ENCODE measurements around the gene BICD2.

BICD2 gene

GRCh38 chr9:92746567-92747458 is 17.8 kb downstream of the BICD2 start:
- no peak for DNase-seq

GRCh38 chr9:92745881-92746280 is 18.8 kb downstream of the BICD2 start:
- no peak for DNase-seq

- no peak for DNase-seq
Observed at GRCh38 chr9:92745331-92745730, 19.3 kb downstream of the BICD2 start.

- no peak for DNase-seq
Observed at GRCh38 chr9:92740969-92741368, 23.7 kb downstream of the BICD2 start.

- DNase-seq: no peak
Observed at GRCh38 chr9:92740446-92740961, 24.1 kb downstream of the BICD2 start.

- DNase-seq: no peak
Observed at GRCh38 chr9:92740009-92740408, 24.6 kb downstream of the BICD2 start.

- DNase-seq: no peak
Observed at GRCh38 chr9:92739346-92739970, 25.2 kb downstream of the BICD2 start.

- DNase-seq: no peak
Observed at GRCh38 chr9:92738661-92739081, 26.0 kb downstream of the BICD2 start.

- no peak for DNase-seq
Observed at GRCh38 chr9:92737611-92738299, 26.9 kb downstream of the BICD2 start.

GRCh38 chr9:92737216-92737606 is 27.4 kb downstream of the BICD2 start:
- DNase-seq: no peak

GRCh38 chr9:92736563-92737215 is 27.9 kb downstream of the BICD2 start:
- no peak for DNase-seq

- DNase-seq: no peak
Observed at GRCh38 chr9:92735636-92736562, 28.7 kb downstream of the BICD2 start.

- no peak for DNase-seq
Observed at GRCh38 chr9:92734931-92735635, 29.6 kb downstream of the BICD2 start.

- DNase-seq: no peak
Observed at GRCh38 chr9:92730897-92731296, 33.7 kb downstream of the BICD2 start.

- DNase-seq: no peak
Observed at GRCh38 chr9:92729735-92730155, 34.9 kb downstream of the BICD2 start.

- DNase-seq: no peak
Observed at GRCh38 chr9:92728831-92729734, 35.5 kb downstream of the BICD2 start.

GRCh38 chr9:92727716-92728700 is 36.6 kb downstream of the BICD2 start:
- DNase-seq: no peak

- no peak for DNase-seq
Observed at GRCh38 chr9:92726971-92727715, 37.5 kb downstream of the BICD2 start.

All from NCI-H1436 treated with DMSO at 0.1 percent for 48 hours (cell line).